Measurements from ENCODE around the gene HMX3. TPM values are rescaled to one million over a fixed set of nuclear protein-coding genes. Genes with fewer than 3 reads are reported as not detected.
A peak's percentile ranks its signal among the peaks of the same experiment; 100 is the strongest.

Gene HMX3
- total RNA-seq, 1 experiment from 2014 or later: not detected

DNA sequence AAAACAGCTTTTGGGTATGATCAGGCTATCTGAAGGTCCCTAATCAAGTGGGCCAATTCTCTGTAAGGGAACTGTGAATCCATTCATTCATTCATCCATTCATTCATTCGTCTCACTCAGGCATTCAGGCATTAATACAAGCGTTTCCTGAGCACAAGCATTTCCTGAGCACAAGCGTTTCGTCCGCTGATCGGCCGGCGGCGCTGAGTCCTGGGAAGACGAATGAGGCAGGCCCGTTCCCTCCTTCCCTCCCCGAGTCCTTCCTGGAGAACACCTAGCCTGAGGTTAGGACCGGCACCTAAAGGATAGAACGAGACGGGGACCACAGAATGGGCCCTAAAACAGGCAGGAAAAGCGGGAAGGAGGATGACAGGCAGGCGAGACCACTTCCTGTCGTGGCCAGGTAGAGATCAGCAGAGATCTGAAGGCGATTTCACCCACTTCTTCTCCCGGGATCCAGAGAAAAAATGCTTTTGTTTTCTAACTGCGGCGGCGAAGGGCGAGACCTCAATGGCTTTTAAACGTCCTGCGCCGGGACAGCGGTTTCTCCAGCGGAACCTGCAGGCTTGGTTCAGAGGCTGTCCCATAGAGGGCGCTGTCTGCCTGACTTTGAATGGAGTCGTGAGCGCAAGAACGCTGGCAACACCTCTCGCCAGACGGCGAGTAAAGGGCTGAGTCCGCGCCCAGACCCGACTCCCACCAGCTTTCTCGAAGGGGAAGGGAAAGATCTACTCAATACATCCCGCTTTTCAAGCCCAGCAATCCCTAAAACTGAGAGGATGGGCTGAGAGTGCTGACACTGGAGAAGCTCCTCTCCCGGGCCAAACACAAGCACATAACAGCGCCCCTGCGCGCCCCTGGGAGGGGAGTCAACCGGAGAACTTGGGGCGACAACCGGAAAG is 2.9 kb upstream of the HMX3 start:
- Histone ChIP-seq H2BK120ac (ENCODE audit: low read depth, low read length, poor library complexity, severe bottlenecking) (no peak overlapping the region), H3K4me2 (ENCODE audit: insufficient read depth, insufficient read length, low read length) (peak overlapping the region; percentile 89), H2BK20ac (ENCODE audit: low read depth, low read length, poor library complexity, severe bottlenecking) (no peak overlapping the region), H4K8ac (replicated peaks; ENCODE audit: insufficient read length, low read depth, low read length) (no peak overlapping the region), H3K56ac (ENCODE audit: insufficient read length, low read depth, low read length) (no peak overlapping the region), H3K23me2 (ENCODE audit: insufficient read length, low read depth, low read length, poor library complexity, severe bottlenecking) (peaks cover 30% of the 10 kb centered on the region), H3K23ac (ENCODE audit: insufficient read length, low read depth, low read length) (no peak overlapping the region), H3K4me1 (ENCODE audit: insufficient read depth, low read length) (no peaks in the 10 kb centered on the region; the same call in 1 of the 2 replicates), H3T11ph (ENCODE audit: low read length) (no peak overlapping the region), H3K27me3 (ENCODE audit: insufficient read depth, low read length) (peaks cover 58% of the 10 kb centered on the region), H3K4ac (ENCODE audit: low read depth, low read length) (no peak overlapping the region), H3K18ac (ENCODE audit: insufficient read length, low read depth, low read length) (no peak overlapping the region), H2AK5ac (ENCODE audit: insufficient read length, low read length) (no peak overlapping the region), H3K9me3 (ENCODE audit: control insufficient read depth, low read depth, low read length) (no peaks in the 10 kb centered on the region), H4K20me1 (ENCODE audit: control insufficient read depth, insufficient read depth, insufficient read length) (no peaks in the 10 kb centered on the region), H3K79me1 (ENCODE audit: insufficient read depth, low read depth, low read length, poor library complexity, severe bottlenecking) (no peaks in the 10 kb centered on the region), H4K5ac (ENCODE audit: insufficient read length, low read depth, low read length) (no peak overlapping the region), H4K91ac (ENCODE audit: insufficient read length, low read depth, low read length) (no peak overlapping the region), H3K79me2 (ENCODE audit: insufficient read depth, low read length) (no peaks in the 10 kb centered on the region), H2AFZ (ENCODE audit: low read length) (no peak overlapping the region), H3K14ac (ENCODE audit: insufficient read depth, low read length) (no peak overlapping the region), H2BK15ac (ENCODE audit: low read depth, low read length) (no peak overlapping the region), H3K27ac (ENCODE audit: insufficient read length, low read depth, low read length) (no peak overlapping the region), H3K9ac (ENCODE audit: extremely low read depth, insufficient read length, low read length) (peak overlapping the region; percentile 5), H2BK5ac (ENCODE audit: insufficient read length, low read length) (no peak overlapping the region), H2BK12ac (ENCODE audit: insufficient read length, low read depth, low read length) (no peak overlapping the region)
- no peaks in the 10 kb centered on the region for H3K36me3 Mint-ChIP-seq (ENCODE audit: insufficient read depth in 1 of 3, low read depth in 3 of 3)
- no peak overlapping the region for H3K27ac Mint-ChIP-seq
- H3K4me1 Mint-ChIP-seq: peaks cover 21 to 29% of the 10 kb centered on the region in 2 experiments
- peak; percentile 94 for DNase-seq
- H3K9me3 Mint-ChIP-seq: peaks cover 0 to 2% of the 10 kb centered on the region in 2 experiments; a peak in 2 of 5 replicates
- WGBS (ENCODE audit: extremely low coverage, insufficient read length, low lambda C conversion rate): no CpG with 5 or more reads among the region's 48 CpGs
- peaks cover 98% of the 10 kb centered on the region for H3K27me3 Mint-ChIP-seq (ENCODE audit: low read depth)
- TF ChIP-seq, protein P1, sequence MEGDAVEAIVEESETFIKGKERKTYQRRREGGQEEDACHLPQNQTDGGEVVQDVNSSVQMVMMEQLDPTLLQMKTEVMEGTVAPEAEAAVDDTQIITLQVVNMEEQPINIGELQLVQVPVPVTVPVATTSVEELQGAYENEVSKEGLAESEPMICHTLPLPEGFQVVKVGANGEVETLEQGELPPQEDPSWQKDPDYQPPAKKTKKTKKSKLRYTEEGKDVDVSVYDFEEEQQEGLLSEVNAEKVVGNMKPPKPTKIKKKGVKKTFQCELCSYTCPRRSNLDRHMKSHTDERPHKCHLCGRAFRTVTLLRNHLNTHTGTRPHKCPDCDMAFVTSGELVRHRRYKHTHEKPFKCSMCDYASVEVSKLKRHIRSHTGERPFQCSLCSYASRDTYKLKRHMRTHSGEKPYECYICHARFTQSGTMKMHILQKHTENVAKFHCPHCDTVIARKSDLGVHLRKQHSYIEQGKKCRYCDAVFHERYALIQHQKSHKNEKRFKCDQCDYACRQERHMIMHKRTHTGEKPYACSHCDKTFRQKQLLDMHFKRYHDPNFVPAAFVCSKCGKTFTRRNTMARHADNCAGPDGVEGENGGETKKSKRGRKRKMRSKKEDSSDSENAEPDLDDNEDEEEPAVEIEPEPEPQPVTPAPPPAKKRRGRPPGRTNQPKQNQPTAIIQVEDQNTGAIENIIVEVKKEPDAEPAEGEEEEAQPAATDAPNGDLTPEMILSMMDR (conservative IDR thresholded peaks at IDR 0.05): peak; percentile 97
- H3K4me3 Mint-ChIP-seq: peak overlapping the region; percentile 55 to 84
